ENCODE measurements around the gene RGS6.

Gene RGS6

DNA sequence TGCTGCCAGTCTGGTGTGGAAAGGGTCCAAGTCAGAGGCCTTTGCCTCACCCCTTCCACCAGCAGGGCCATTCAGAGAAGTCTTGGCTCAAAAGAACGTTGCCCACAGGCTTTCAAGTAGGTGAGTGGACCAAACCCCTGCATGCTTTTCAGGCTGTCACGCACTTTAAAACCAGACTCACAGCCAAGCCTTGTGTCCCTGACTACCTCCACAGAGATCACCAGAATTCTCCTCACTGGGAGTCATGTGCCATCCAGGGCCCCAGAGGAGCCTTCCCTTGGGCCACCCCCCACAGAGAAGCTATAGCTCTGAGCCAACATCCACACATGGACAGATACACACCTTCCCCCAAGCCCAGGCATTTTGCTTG is 678.6 kb downstream of the RGS6 start:
- DNase-seq (ENCODE audit: insufficient read length, low spot score): no peak
- FAIRE-seq: no peak
- no peak for TF ChIP-seq POLR2A (IDR thresholded peaks at IDR 0.05; ENCODE audit: low read depth, low read length)

DNA sequence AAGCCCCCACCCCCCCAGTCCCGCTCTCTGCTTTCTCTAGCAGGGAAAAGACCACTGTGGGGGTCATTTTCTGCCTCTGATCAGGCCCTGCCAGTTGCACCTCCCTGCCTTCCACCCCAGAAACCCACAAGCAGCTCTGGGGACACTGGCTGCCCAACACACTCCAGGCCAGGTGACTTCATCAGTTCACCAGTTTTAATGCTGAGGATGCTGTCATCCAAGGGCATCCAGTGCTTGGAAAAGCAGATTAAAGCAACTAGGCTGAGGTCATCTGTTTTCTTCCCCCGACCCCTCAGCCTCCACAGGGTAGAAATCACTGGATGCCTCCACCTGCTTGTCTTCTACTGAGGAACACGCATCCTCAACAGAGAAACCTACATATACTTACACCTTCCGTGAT is 679.3 kb downstream of the RGS6 start:
- DNase-seq (ENCODE audit: insufficient read length, low spot score) (no peak), FAIRE-seq (no peak)
- no peak for TF ChIP-seq POLR2A (IDR thresholded peaks at IDR 0.05; ENCODE audit: low read depth, low read length)

DNA sequence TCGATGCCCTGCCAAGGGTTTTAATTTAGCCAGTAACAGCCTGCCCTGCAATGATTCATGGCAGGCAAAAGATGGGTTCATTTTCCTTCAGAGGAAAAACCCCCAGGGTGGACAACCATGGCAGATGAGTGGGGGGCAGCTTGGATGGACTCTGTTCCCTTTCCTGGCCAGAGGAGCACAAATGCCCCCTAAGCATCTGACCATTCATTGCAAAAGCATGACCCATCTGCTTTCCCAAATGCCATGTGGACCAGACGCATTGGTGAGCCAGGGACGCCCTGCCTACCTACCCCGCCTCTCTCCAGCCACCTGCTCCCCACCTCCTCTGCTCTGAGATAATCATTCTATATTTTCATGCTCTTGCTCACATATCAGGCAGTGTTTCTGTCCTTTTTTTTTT is 679.8 kb downstream of the RGS6 start:
- no peak for DNase-seq (ENCODE audit: insufficient read length, low spot score)
- no peak for TF ChIP-seq POLR2A (IDR thresholded peaks at IDR 0.05; ENCODE audit: low read depth, low read length)
- FAIRE-seq: no peak

DNA sequence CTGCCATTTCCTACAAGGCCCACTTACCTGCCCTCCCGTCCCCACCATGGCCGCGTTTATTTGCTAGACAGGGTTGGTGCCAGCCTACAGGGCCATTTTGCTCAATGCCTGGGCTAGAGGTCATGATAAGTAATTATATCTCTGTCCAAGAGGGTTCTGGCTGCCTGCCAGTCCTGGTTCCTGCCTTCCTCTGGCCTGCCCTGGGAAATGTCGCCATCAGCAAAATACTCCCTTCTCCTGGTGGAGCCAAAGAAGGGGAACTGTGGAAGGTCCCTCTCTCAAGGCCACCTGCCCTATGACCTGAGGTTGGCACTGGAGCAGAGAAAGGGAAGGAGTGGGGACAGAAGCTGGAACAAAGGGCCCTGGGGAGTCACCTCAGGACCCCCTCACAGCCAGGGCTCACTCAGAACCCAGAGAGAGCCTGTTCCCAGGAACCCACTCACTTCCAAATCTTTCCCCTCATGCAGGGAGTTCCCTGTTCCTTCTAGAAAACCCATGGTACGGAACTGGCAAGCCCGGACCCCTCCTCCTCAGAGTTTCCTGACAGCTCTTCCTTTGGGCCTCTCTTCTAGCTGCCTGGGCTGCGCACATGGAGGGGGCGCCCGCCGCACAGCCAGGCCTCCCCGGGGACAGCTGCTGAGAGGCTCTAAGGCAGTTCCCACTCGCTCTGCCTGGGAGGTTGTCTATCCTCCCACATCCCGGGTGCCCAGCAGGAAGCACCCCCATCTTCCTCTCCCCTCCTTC is 681.2 kb downstream of the RGS6 start:
- DNase-seq (ENCODE audit: insufficient read length, low spot score) (no peak), FAIRE-seq (no peak)
- no peak for TF ChIP-seq POLR2A (IDR thresholded peaks at IDR 0.05; ENCODE audit: low read depth, low read length)

DNA sequence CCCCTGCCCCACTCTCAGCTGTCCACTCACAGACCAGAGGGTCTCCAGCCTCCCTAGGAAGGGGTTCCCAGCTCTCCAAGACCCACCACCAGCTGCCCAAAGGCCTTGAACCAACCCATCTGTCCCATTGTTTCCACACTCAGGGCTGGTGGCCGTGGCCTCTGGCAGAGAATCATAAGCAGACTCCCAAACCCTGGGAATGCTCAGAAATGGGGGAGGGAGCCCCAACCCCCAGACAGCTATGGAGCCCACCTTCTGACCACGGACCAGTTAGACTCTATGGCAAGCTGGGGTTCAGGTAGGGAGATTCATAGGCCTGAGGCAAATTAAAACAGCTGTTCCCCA is 681.7 kb downstream of the RGS6 start:
- FAIRE-seq (no peak), DNase-seq (ENCODE audit: insufficient read length, low spot score) (no peak)

DNA sequence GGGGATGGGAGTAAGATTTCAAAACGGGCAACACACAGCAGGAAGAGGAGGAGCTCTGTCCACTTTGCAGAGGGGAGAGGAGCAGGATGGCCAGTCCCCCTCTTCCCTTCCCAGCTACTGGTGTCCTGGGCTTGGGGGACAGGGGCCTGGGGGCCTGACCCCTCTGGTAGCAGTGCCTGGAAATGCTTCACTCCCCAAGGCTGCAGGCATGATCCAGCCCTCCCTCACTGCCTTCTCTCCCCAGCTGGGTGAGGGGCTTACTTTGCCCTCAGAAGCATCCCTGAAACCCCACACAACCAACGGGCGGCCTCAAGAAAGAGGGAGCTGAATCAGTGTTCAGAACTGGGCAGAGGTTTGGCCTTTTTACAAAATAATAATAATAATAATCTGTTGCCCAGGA is 682.1 kb downstream of the RGS6 start:
- TF ChIP-seq POLR2A (IDR thresholded peaks at IDR 0.05; ENCODE audit: low read depth, low read length): no peak
- no peak for DNase-seq (ENCODE audit: insufficient read length, low spot score)
- no peak for FAIRE-seq

More for the DNA sequence above, 681.7 kb downstream of the RGS6 start:
- no peak for TF ChIP-seq POLR2A (IDR thresholded peaks at IDR 0.05; ENCODE audit: low read depth, low read length)

DNA sequence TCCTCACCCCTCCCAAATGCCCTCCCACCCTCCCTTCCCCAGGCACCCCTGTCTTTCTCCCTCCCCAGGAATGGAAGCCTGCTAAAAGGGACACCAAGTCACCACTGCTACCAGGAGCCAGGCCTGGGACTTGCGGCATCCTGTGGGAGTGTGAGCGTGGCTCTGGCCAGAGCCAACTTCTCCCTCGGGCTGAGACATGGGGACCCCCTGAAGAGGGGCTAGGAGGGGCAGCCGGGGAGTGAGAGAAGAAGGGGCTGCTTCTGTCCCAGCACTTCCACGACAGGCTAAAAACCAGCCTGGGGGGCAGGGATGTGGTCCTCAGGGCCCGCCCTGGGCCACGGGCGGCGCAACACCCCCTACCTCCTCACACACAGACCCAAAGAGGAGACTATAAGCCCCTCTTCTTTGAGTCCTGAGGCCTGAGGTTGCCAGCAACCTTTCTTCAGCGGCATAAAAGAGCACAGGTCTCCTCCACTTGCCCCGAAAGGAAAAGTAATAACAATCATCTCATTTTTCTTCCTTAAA is 682.7 kb downstream of the RGS6 start:
- no peak for TF ChIP-seq POLR2A (IDR thresholded peaks at IDR 0.05; ENCODE audit: low read depth, low read length)
- no peak for DNase-seq (ENCODE audit: insufficient read length, low spot score)
- no peak for FAIRE-seq

DNA sequence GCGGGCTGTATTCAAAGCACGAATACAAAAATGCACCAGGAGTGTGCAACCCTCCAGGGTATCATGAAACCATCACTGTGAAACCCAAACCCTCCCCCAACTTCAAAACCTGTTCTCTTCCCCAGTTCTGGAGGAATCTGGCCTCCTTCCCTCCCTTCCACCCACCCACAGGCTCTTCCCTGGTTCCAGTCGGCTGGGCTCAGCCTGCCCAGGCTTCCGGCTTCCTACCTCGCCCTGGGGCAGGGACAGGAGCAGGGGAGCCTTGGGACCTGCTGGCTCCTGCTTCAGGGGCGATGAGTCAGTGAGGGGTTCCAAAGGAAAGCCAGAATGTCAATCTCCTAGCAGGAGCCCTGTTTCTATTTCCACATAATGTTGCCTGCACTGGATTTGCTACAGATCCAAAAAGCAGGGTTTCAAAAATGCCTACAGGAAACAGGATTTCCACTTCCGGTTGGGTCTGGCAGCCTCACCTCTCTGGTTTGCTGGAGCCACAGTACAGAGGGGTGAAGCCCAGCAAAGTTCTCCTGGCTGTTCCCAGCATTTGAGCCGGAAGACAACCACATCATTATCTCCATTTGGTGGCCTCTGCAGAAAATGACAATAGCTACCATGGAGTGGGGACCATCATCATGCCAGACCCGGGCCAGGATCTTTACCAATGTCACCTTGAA is 683.4 kb downstream of the RGS6 start:
- FAIRE-seq: no peak
- TF ChIP-seq POLR2A (IDR thresholded peaks at IDR 0.05; ENCODE audit: low read depth, low read length): no peak
- DNase-seq (ENCODE audit: insufficient read length, low spot score): peak; percentile 47
